ENCODE results near the gene ABHD2. TPM values are rescaled to one million over a fixed set of nuclear protein-coding genes. Genes with fewer than 3 reads are reported as not detected.

ABHD2 gene
- polyA plus RNA-seq, 3 donors, result 30.8 to 67.1 (median 37.3) TPM

DNA sequence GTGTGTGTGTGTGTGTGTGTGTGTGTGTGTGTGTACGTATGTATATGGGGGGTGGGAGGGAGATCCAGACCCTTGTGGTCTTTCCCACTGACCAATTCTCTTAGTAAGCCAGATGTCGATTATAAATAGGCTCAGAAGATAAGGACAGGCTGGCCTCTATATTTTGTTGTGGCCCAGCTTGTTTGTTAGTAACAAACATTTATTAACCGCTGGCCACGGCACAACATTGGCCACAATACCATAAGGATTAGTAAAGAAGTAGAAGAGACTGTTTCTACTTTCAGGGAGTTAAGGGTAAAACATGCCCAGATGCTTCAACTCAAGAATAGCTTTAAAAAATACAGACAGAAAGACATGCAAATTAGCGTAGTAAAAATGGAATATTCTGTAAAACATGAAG is 58.1 kb downstream of the ABHD2 start:
- no peaks in the 10 kb centered on the region for H3K27me3 Mint-ChIP-seq (ENCODE audit: low read depth in 3 of 3)
- WGBS (ENCODE audit: insufficient coverage), result no CpG with 5 or more reads among the region's 5 CpGs
- H3K4me3 Mint-ChIP-seq, result no peak overlapping the region
- Histone ChIP-seq H2AFZ (ENCODE audit: insufficient read depth, low read depth, low read length, poor library complexity, severe bottlenecking) (no peak overlapping the region), H3K9ac (ENCODE audit: insufficient read depth, low read length, poor library complexity, severe bottlenecking) (no peak overlapping the region), H4K20me1 (ENCODE audit: insufficient read depth, low read length) (peaks cover 19% of the 10 kb centered on the region), H3K4me2 (replicated peaks; ENCODE audit: extremely low read depth, low read length, poor library complexity, severe bottlenecking) (no peak overlapping the region), H3K27ac (ENCODE audit: low read depth in 1 of 2, low read length in 2 of 2) (no peak overlapping the region), H3K79me2 (ENCODE audit: insufficient read depth, low read length) (peaks cover 57% of the 10 kb centered on the region), H3K9me3 (replicated peaks in 1 of 2; ENCODE audit: control insufficient read depth in 1 of 2, insufficient read depth in 1 of 2, low read length in 2 of 2) (no peaks in the 10 kb centered on the region), H3K4me3 (replicated peaks in 1 of 3; ENCODE audit: low read depth in 2 of 3, low read length in 3 of 3) (no peak overlapping the region), H3K27me3 (ENCODE audit: control insufficient read depth in 2 of 2, insufficient read depth in 2 of 2, low read length in 2 of 2) (no peaks in the 10 kb centered on the region), H3K36me3 (replicated peaks in 1 of 2; ENCODE audit: control insufficient read depth in 1 of 2, insufficient read depth in 2 of 2, low read length in 2 of 2) (peaks cover under 1% of the 10 kb centered on the region in 2 donors), H3K4me1 (ENCODE audit: control insufficient read depth in 1 of 2, insufficient read depth in 2 of 2, low read length in 2 of 2) (peaks cover 42 to 51% of the 10 kb centered on the region in 2 donors)
- intact Hi-C loops (cut with micrococcal nuclease), result no loop called here
- H3K4me1 Mint-ChIP-seq, result peaks cover 57% of the 10 kb centered on the region
- peaks cover 32% of the 10 kb centered on the region in 2 donors for H3K36me3 Mint-ChIP-seq
- no peak for TF ChIP-seq CTCF (IDR thresholded peaks at IDR 0.05)
- DNase-seq, result no peak
- no peak overlapping the region for H3K27ac Mint-ChIP-seq
- H3K9me3 Mint-ChIP-seq, result no peaks in the 10 kb centered on the region

GRCh38 chr15:89148126-89148525 is 59.9 kb downstream of the ABHD2 start:
- Histone ChIP-seq H3K4me2 (replicated peaks; ENCODE audit: extremely low read depth, low read length, poor library complexity, severe bottlenecking) (no peak overlapping the region), H3K4me1 (ENCODE audit: control insufficient read depth in 1 of 2, insufficient read depth in 2 of 2, low read length in 2 of 2) (peaks cover 32 to 40% of the 10 kb centered on the region in 2 donors), H3K9me3 (replicated peaks in 1 of 2; ENCODE audit: control insufficient read depth in 1 of 2, insufficient read depth in 1 of 2, low read length in 2 of 2) (no peaks in the 10 kb centered on the region), H3K9ac (ENCODE audit: insufficient read depth, low read length, poor library complexity, severe bottlenecking) (no peak overlapping the region), H2AFZ (ENCODE audit: insufficient read depth, low read depth, low read length, poor library complexity, severe bottlenecking) (no peak overlapping the region), H3K79me2 (ENCODE audit: insufficient read depth, low read length) (peaks cover 52% of the 10 kb centered on the region), H3K27me3 (ENCODE audit: control insufficient read depth in 2 of 2, insufficient read depth in 2 of 2, low read length in 2 of 2) (no peaks in the 10 kb centered on the region), H3K36me3 (replicated peaks in 1 of 2; ENCODE audit: control insufficient read depth in 1 of 2, insufficient read depth in 2 of 2, low read length in 2 of 2) (peaks cover 18 to 19% of the 10 kb centered on the region in 2 donors), H4K20me1 (ENCODE audit: insufficient read depth, low read length) (peaks cover 23% of the 10 kb centered on the region), H3K4me3 (replicated peaks in 1 of 3; ENCODE audit: low read depth in 2 of 3, low read length in 3 of 3) (no peak overlapping the region), H3K27ac (ENCODE audit: low read depth in 1 of 2, low read length in 2 of 2) (no peak overlapping the region)
- Mint-ChIP-seq H3K36me3 (peaks cover 32 to 34% of the 10 kb centered on the region in 2 donors), H3K27ac (no peak overlapping the region), H3K4me3 (no peak overlapping the region), H3K27me3 (ENCODE audit: low read depth in 3 of 3) (no peaks in the 10 kb centered on the region), H3K9me3 (no peaks in the 10 kb centered on the region), H3K4me1 (peaks cover 45% of the 10 kb centered on the region)
- DNase-seq, result no peak
- TF ChIP-seq CTCF (IDR thresholded peaks at IDR 0.05), result no peak
- WGBS (ENCODE audit: insufficient coverage), result no CpG with 5 or more reads among the region's 2 CpGs
- intact Hi-C loops (cut with micrococcal nuclease), result no loop called here
